DND-41 (cell line): ENCODE measurements around the gene ASPSCR1.

Experiments
- ATAC-seq: fragments of 200-7000 bp; cut with Tn5 transposase; 3 replicates; pipeline ENCODE4 v1.9.1; 2021; ENCODE audit warnings: low read depth; ENCODE audit not compliant: insufficient read depth
- DNase-seq: peaks from one replicate; pipeline ENCODE4 v3.0.0-alpha.2; 2020
- H2AFZ ChIP-seq: 2 replicates; pipeline ENCODE4 v1.6.0; 2012; ENCODE audit warnings: low read depth, low read length
- H3K27ac ChIP-seq: 2 replicates; pipeline ENCODE4 v1.5.1; 2012; ENCODE audit warnings: low read length, inconsistent platforms
- H3K27me3 ChIP-seq: fragments of 200-600 bp; sonication (generic); 2 replicates; pipeline ENCODE4 v1.6.0; 2012; ENCODE audit warnings: low read length, mild to moderate bottlenecking, inconsistent platforms; ENCODE audit not compliant: insufficient read depth, poor library complexity
- H3K36me3 ChIP-seq: 2 replicates; pipeline ENCODE4 v1.5.1; 2012; ENCODE audit warnings: low read length, inconsistent platforms; ENCODE audit not compliant: insufficient read depth
- H3K4me1 ChIP-seq: 2 replicates; pipeline ENCODE4 v1.5.1; 2012; ENCODE audit warnings: mild to moderate bottlenecking, low read length; ENCODE audit not compliant: insufficient read depth
- H3K4me2 ChIP-seq: 2 replicates; pipeline ENCODE4 v1.6.0; 2012; ENCODE audit warnings: mild to moderate bottlenecking, moderate library complexity, low read length, inconsistent platforms; ENCODE audit not compliant: insufficient read depth
- H3K4me3 ChIP-seq, 2 experiments: fragments of 200-600 bp in 1 of 2; shearing (Covaris generic) in 1 of 2; 2 replicates each; pipeline ENCODE4 v1.5.1; 2012 to 2016; ENCODE audit warnings: inconsistent platforms in 2 of 2, low read length in 2 of 2, mild to moderate bottlenecking in 2 of 2, low read depth in 1 of 2, moderate library complexity in 1 of 2
- H3K79me2 ChIP-seq: 2 replicates; pipeline ENCODE4 v1.6.0; 2012; ENCODE audit warnings: low read length, inconsistent platforms; ENCODE audit not compliant: insufficient read depth
- H3K9ac ChIP-seq: 2 replicates; pipeline ENCODE4 v1.6.0; 2012; ENCODE audit warnings: low read depth, mild to moderate bottlenecking, inconsistent platforms, low read length, moderate library complexity
- H3K9me3 ChIP-seq: 2 replicates; pipeline ENCODE4 v1.5.1; 2012; ENCODE audit warnings: low read length, moderate library complexity, mild to moderate bottlenecking, inconsistent platforms; ENCODE audit not compliant: insufficient read depth, severe bottlenecking
- H4K20me1 ChIP-seq: 2 replicates; pipeline ENCODE4 v1.6.0; 2012; ENCODE audit warnings: low read length; ENCODE audit not compliant: insufficient read depth
- CTCF ChIP-seq: IDR thresholded peaks from 2 replicates; pipeline ENCODE4 v1.5.1; 2012; ENCODE audit warnings: borderline replicate concordance, low read length, moderate library complexity, mild to moderate bottlenecking; ENCODE audit not compliant: poor library complexity, severe bottlenecking; ENCODE audit errors: extremely low read depth
- EZH2 ChIP-seq: IDR thresholded peaks from 3 replicates; pipeline ENCODE4 v1.6.1; 2012; ENCODE audit warnings: borderline replicate concordance, low read depth, mild to moderate bottlenecking, moderate library complexity, low read length, inconsistent platforms; ENCODE audit not compliant: severe bottlenecking

The ASPSCR1 gene

GRCh38 chr17:81967533-81968395 is 9.7 kb upstream of the ASPSCR1 start:
- Histone ChIP-seq H3K27ac (peak overlapping the region; percentile 75), H3K9me3 (no peaks in the 10 kb centered on the region), H3K36me3 (no peaks in the 10 kb centered on the region), H3K27me3 (no peaks in the 10 kb centered on the region), H3K4me3 (peak overlapping the region in 1 of 2 experiments; percentile 51; a peak in 2 of 4 replicates), H2AFZ (peak overlapping the region; percentile 77), H3K9ac (peak overlapping the region; percentile 55), H3K4me1 (peaks cover 15% of the 10 kb centered on the region), H4K20me1 (no peaks in the 10 kb centered on the region), H3K4me2 (peak overlapping the region; percentile 80), H3K79me2 (no peaks in the 10 kb centered on the region)
- ATAC-seq (peak; percentile 99), DNase-seq (peak; percentile 97)
- TF ChIP-seq EZH2: no peak
- TF ChIP-seq CTCF: no peak

- TF ChIP-seq EZH2 (no peak), CTCF (no peak)
- Histone ChIP-seq H2AFZ (no peak overlapping the region; the same call in 1 of the 2 replicates), H3K4me2 (peak overlapping the region; percentile 80)
These were observed 9.1 kb upstream of the ASPSCR1 start for GRCh38 chr17:81968396-81968745.

GRCh38 chr17:81968850-81969812 is 8.3 kb upstream of the ASPSCR1 start:
- Histone ChIP-seq H4K20me1 (no peaks in the 10 kb centered on the region), H3K27ac (no peak overlapping the region), H3K4me2 (no peak overlapping the region)

More at GRCh38 chr17:81968396-81968745, 9.1 kb upstream of the ASPSCR1 start:
- Histone ChIP-seq H3K9me3 (peaks cover 2% of the 10 kb centered on the region), H3K27ac (peak overlapping the region; percentile 40), H3K27me3 (no peaks in the 10 kb centered on the region), H3K9ac (peak overlapping the region; percentile 55; the same call in 1 of the 2 replicates), H3K4me1 (peaks cover 15% of the 10 kb centered on the region), H4K20me1 (no peaks in the 10 kb centered on the region), H3K4me3 (no peak overlapping the region), H3K36me3 (no peaks in the 10 kb centered on the region), H3K79me2 (no peaks in the 10 kb centered on the region)
- no peak for DNase-seq
- no peak for ATAC-seq

More at GRCh38 chr17:81968850-81969812, 8.3 kb upstream of the ASPSCR1 start:
- no peak for DNase-seq
- no peak for ATAC-seq
- Histone ChIP-seq H3K27me3 (no peaks in the 10 kb centered on the region), H3K36me3 (no peaks in the 10 kb centered on the region), H3K4me1 (peaks cover 15% of the 10 kb centered on the region), H3K79me2 (no peaks in the 10 kb centered on the region), H3K9ac (no peak overlapping the region), H3K4me3 (no peak overlapping the region), H2AFZ (no peak overlapping the region), H3K9me3 (peaks cover 5% of the 10 kb centered on the region)
- TF ChIP-seq CTCF (no peak), EZH2 (no peak)
